Activated CD8-positive, alpha-beta T cell treated with anti-CD3 and anti-CD28 coated beads, Interleukin-2, amount 10 ng/mL, durations not matched to agents 7 days and 5 days (primary cell): Measurements from ENCODE around the gene PROZ. TPM values are rescaled to one million over a fixed set of nuclear protein-coding genes. Genes with fewer than 3 reads are reported as not detected.

Experiments used
- ATAC-seq: fragments of 150-1000 bp; cut with Tn5 transposase; one replicate; pipeline ENCODE4 v1.10.0; 2021; ENCODE audit warnings: moderate library complexity
- CTCF ChIA-PET: fragments of 350-600 bp; sonication (Branson Sonifier 250); formaldehyde crosslinking; loops from one replicate; lab custom pipeline; 2021; ENCODE audit warnings: antibody characterized with exemption; lab: Charles Lee
- POLR2A ChIA-PET: fragments of 350-600 bp; sonication (Branson Sonifier 250); formaldehyde crosslinking; loops from one replicate; lab custom pipeline; 2021; ENCODE audit warnings: antibody characterized with exemption; lab: Charles Lee
- DNase-seq: peaks from one replicate; pipeline ENCODE4 v3.0.0-alpha.2; 2020
- H3K27ac Mint-ChIP-seq: one replicate; pipeline ENCODE4 v1.8.0; 2021; ENCODE audit warnings: mild to moderate bottlenecking, mixed read lengths
- H3K27me3 Mint-ChIP-seq: one replicate; pipeline ENCODE4 v1.8.0; 2021; ENCODE audit warnings: low read depth, mixed read lengths
- H3K36me3 Mint-ChIP-seq: one replicate; pipeline ENCODE4 v1.8.0; 2021; ENCODE audit warnings: low read depth, mixed read lengths
- H3K4me1 Mint-ChIP-seq: one replicate; pipeline ENCODE4 v1.8.0; 2021; ENCODE audit warnings: low read depth, mixed read lengths
- H3K4me3 Mint-ChIP-seq: one replicate; pipeline ENCODE4 v1.8.0; 2021; ENCODE audit warnings: mild to moderate bottlenecking, mixed read lengths
- H3K9me3 Mint-ChIP-seq: one replicate; pipeline ENCODE4 v1.8.0; 2022; ENCODE audit warnings: mixed read lengths; ENCODE audit not compliant: insufficient read depth
- total RNA-seq, 2 experiments: library from RNA; stranded (reverse); gene quantifications; one replicate each; pipeline ENCODE4 v1.2.3, GENCODE V29; 2021

PROZ gene
- total RNA-seq, 2 experiments from 2014 or later = not detected

GRCh38 chr13:113179374-113180230, 21.2 kb downstream of the PROZ start:
- POLR2A ChIA-PET = no interaction called here
- no peak overlapping the region for H3K4me3 Mint-ChIP-seq
- DNase-seq (no peak), ATAC-seq (no peak)
- peak overlapping the region; percentile 64 for H3K27ac Mint-ChIP-seq
- no peaks in the 10 kb centered on the region for H3K9me3 Mint-ChIP-seq
- no peaks in the 10 kb centered on the region for H3K27me3 Mint-ChIP-seq
- H3K36me3 Mint-ChIP-seq = peaks cover 68% of the 10 kb centered on the region
- CTCF ChIA-PET = no interaction called here
- peaks cover 37% of the 10 kb centered on the region for H3K4me1 Mint-ChIP-seq

GRCh38 chr13:113182046-113182445, 23.6 kb downstream of the PROZ start:
- Mint-ChIP-seq H3K4me3 (no peak overlapping the region), H3K27ac (no peak overlapping the region), H3K4me1 (peaks cover 48% of the 10 kb centered on the region), H3K27me3 (no peaks in the 10 kb centered on the region), H3K36me3 (peaks cover 67% of the 10 kb centered on the region), H3K9me3 (no peaks in the 10 kb centered on the region)
- ATAC-seq (no peak), DNase-seq (no peak)
- ChIA-PET POLR2A (no interaction called here), CTCF (no interaction called here)

- ChIA-PET CTCF (interaction anchor here (1.2 kb wide), 1 partner anchor 9 kb away, joined by 3 read pairs; no protein-coding TSS in a partner anchor), POLR2A (interaction anchor here (1.0 to 1.3 kb wide), 2 partner anchors 24 to 25 kb away, joined by 3 read pairs; partner anchors contain the start of gene PCID2)
- Mint-ChIP-seq H3K4me3 (no peak overlapping the region), H3K27me3 (no peaks in the 10 kb centered on the region), H3K9me3 (no peaks in the 10 kb centered on the region), H3K27ac (no peak overlapping the region), H3K36me3 (peaks cover 73% of the 10 kb centered on the region), H3K4me1 (peaks cover 57% of the 10 kb centered on the region)
- ATAC-seq (no peak), DNase-seq (no peak)
Observed at GRCh38 chr13:113183450-113184129, 25.1 kb downstream of the PROZ start.

- Mint-ChIP-seq H3K4me1 (peaks cover 52% of the 10 kb centered on the region), H3K36me3 (peaks cover 70% of the 10 kb centered on the region), H3K27ac (peak overlapping the region; percentile 73), H3K27me3 (no peaks in the 10 kb centered on the region), H3K4me3 (peak overlapping the region; percentile 49), H3K9me3 (no peaks in the 10 kb centered on the region)
- CTCF ChIA-PET = no interaction called here
- DNase-seq (peak; percentile 50), ATAC-seq (peak; percentile 69)
- POLR2A ChIA-PET = interaction anchor here (0.8 to 1.4 kb wide), 4 partner anchors 15 to 118 kb away, joined by 3 to 6 read pairs (median 3); partner anchors contain the start of genes CUL4A and PCID2
Observed at GRCh38 chr13:113184568-113185440, 26.4 kb downstream of the PROZ start.

- DNase-seq = no peak
- ChIA-PET CTCF (no interaction called here), POLR2A (interaction anchor here (1.2 to 1.4 kb wide), 2 partner anchors 16 to 23 kb away, joined by 3 to 6 read pairs; partner anchors contain the start of gene CUL4A)
- peaks cover 67% of the 10 kb centered on the region for H3K36me3 Mint-ChIP-seq
- no peak overlapping the region for H3K4me3 Mint-ChIP-seq
- no peaks in the 10 kb centered on the region for H3K27me3 Mint-ChIP-seq
- peaks cover 50% of the 10 kb centered on the region for H3K4me1 Mint-ChIP-seq
- peak overlapping the region; percentile 66 for H3K27ac Mint-ChIP-seq
- no peaks in the 10 kb centered on the region for H3K9me3 Mint-ChIP-seq
- ATAC-seq = peak; percentile 45
Observed at GRCh38 chr13:113186061-113186900, 27.8 kb downstream of the PROZ start.

GRCh38 chr13:113187263-113187669, 28.8 kb downstream of the PROZ start:
- Mint-ChIP-seq H3K9me3 (no peaks in the 10 kb centered on the region), H3K27ac (no peak overlapping the region), H3K4me3 (no peak overlapping the region), H3K4me1 (peaks cover 48% of the 10 kb centered on the region), H3K27me3 (no peaks in the 10 kb centered on the region), H3K36me3 (peaks cover 62% of the 10 kb centered on the region)
- ChIA-PET CTCF (no interaction called here), POLR2A (interaction anchor here (0.8 kb wide), 1 partner anchor 23 kb away, joined by 6 read pairs; no protein-coding TSS in a partner anchor)
- no peak for DNase-seq
- ATAC-seq = no peak

- no peaks in the 10 kb centered on the region for H3K27me3 Mint-ChIP-seq
- DNase-seq (no peak), ATAC-seq (no peak)
- POLR2A ChIA-PET = no interaction called here
- CTCF ChIA-PET = interaction anchor here (0.7 kb wide), 1 partner anchor 195 kb away, joined by 3 read pairs; no protein-coding TSS in a partner anchor
- peaks cover 46% of the 10 kb centered on the region for H3K4me1 Mint-ChIP-seq
- H3K36me3 Mint-ChIP-seq = peaks cover 59% of the 10 kb centered on the region
- H3K27ac Mint-ChIP-seq = no peak overlapping the region
- no peak overlapping the region for H3K4me3 Mint-ChIP-seq
- H3K9me3 Mint-ChIP-seq = no peaks in the 10 kb centered on the region
Observed at GRCh38 chr13:113187883-113188665, 29.6 kb downstream of the PROZ start.

GRCh38 chr13:113190181-113190580, 31.7 kb downstream of the PROZ start:
- ChIA-PET POLR2A (interaction anchor here (0.7 kb wide), 1 partner anchor 108 kb away, joined by 3 read pairs; the partner anchor contains the start of gene LAMP1), CTCF (interaction anchor here (1.2 kb wide), 1 partner anchor 17 kb away, joined by 3 read pairs; no protein-coding TSS in a partner anchor)
- Mint-ChIP-seq H3K9me3 (no peaks in the 10 kb centered on the region), H3K4me3 (no peak overlapping the region), H3K27ac (no peak overlapping the region), H3K36me3 (peaks cover 61% of the 10 kb centered on the region), H3K4me1 (peaks cover 34% of the 10 kb centered on the region), H3K27me3 (no peaks in the 10 kb centered on the region)
- no peak for DNase-seq
- ATAC-seq = no peak

- ATAC-seq (no peak), DNase-seq (no peak)
- peaks cover 60% of the 10 kb centered on the region for H3K36me3 Mint-ChIP-seq
- CTCF ChIA-PET = interaction anchor here (1.0 kb wide), 1 partner anchor 9 kb away, joined by 3 read pairs; no protein-coding TSS in a partner anchor
- no peaks in the 10 kb centered on the region for H3K9me3 Mint-ChIP-seq
- no peak overlapping the region for H3K4me3 Mint-ChIP-seq
- POLR2A ChIA-PET = no interaction called here
- H3K27ac Mint-ChIP-seq = no peak overlapping the region
- H3K4me1 Mint-ChIP-seq = peaks cover 17% of the 10 kb centered on the region
- H3K27me3 Mint-ChIP-seq = no peaks in the 10 kb centered on the region
Observed at GRCh38 chr13:113192279-113192678, 33.8 kb downstream of the PROZ start.

- H3K27ac Mint-ChIP-seq = no peak overlapping the region
- no peaks in the 10 kb centered on the region for H3K9me3 Mint-ChIP-seq
- ChIA-PET CTCF (interaction anchor here (1.0 kb wide), 1 partner anchor 9 kb away, joined by 3 read pairs; no protein-coding TSS in a partner anchor), POLR2A (no interaction called here)
- no peak overlapping the region for H3K4me3 Mint-ChIP-seq
- ATAC-seq = no peak
- no peak for DNase-seq
- no peaks in the 10 kb centered on the region for H3K27me3 Mint-ChIP-seq
- H3K4me1 Mint-ChIP-seq = peaks cover 12% of the 10 kb centered on the region
- H3K36me3 Mint-ChIP-seq = peaks cover 59% of the 10 kb centered on the region
Observed at GRCh38 chr13:113192902-113193301, 34.5 kb downstream of the PROZ start.
